T-helper 22 cell (primary cell): Measurements from ENCODE around the gene ELF2.
"Not testable (repeated sequence)": the region's sequence is repeated elsewhere in the genome, so short reads cannot be mapped to it uniquely, and the experiment has no call there.

ENCODE experiments used
- DNase-seq: peaks from one replicate; pipeline ENCODE4 v3.0.0-alpha.2; 2020; ENCODE audit warnings: low read depth

The ELF2 gene

GRCh38 chr4:139188648-139189416 is 11.8 kb upstream of the ELF2 start:
- DNase-seq, result no peak

- DNase-seq, result no peak
Measured at GRCh38 chr4:139184129-139184528, 7.1 kb upstream of the ELF2 start.

GRCh38 chr4:139177869-139178619 is 1.0 kb upstream of the ELF2 start:
- peak; percentile 84 for DNase-seq

- DNase-seq, result peak; percentile 61
Measured at GRCh38 chr4:139176302-139177048, 543 bp downstream of the ELF2 start.

- DNase-seq, result no peak
Measured at GRCh38 chr4:139175646-139176301, 1.2 kb downstream of the ELF2 start.

GRCh38 chr4:139171876-139172691 is 4.9 kb downstream of the ELF2 start:
- DNase-seq, result no peak

GRCh38 chr4:139170932-139171331 is 6.1 kb downstream of the ELF2 start:
- DNase-seq, result no peak

GRCh38 chr4:139167774-139168444 is 9.1 kb downstream of the ELF2 start:
- no peak for DNase-seq

- no peak for DNase-seq
Measured at GRCh38 chr4:139164731-139165130, 12.3 kb downstream of the ELF2 start.

- DNase-seq, result no peak
Measured at GRCh38 chr4:139163806-139164206, 13.2 kb downstream of the ELF2 start.

- not testable (repeated sequence) for DNase-seq
Measured at GRCh38 chr4:139157977-139158376, 19.0 kb downstream of the ELF2 start.

- DNase-seq, result no peak
Measured at GRCh38 chr4:139154952-139155557, 22.0 kb downstream of the ELF2 start.

- no peak for DNase-seq
Measured at GRCh38 chr4:139154538-139154937, 22.5 kb downstream of the ELF2 start.

- no peak for DNase-seq
Measured at GRCh38 chr4:139154134-139154421, 22.9 kb downstream of the ELF2 start.

GRCh38 chr4:139153411-139154133 is 23.4 kb downstream of the ELF2 start:
- no peak for DNase-seq

- no peak for DNase-seq
Measured at GRCh38 chr4:139152249-139152648, 24.8 kb downstream of the ELF2 start.

GRCh38 chr4:139146926-139147629 is 29.9 kb downstream of the ELF2 start:
- DNase-seq, result no peak

GRCh38 chr4:139145552-139145932 is 31.5 kb downstream of the ELF2 start:
- no peak for DNase-seq

GRCh38 chr4:139144911-139145551 is 32.0 kb downstream of the ELF2 start:
- no peak for DNase-seq
